K562 (cell line): ENCODE measurements around the gene MPC1. TPM values are rescaled to one million over a fixed set of nuclear protein-coding genes. Genes with fewer than 3 reads are reported as not detected.

Experiments
- ATAC-seq: fragments of 200-7000 bp; cut with Tn5 transposase; 3 replicates; pipeline ENCODE4 v1.9.1; 2020; ENCODE audit warnings: moderate library complexity
- BruUV-seq: library from RNA; stranded (reverse); fragments of 400-500 nt; replicated peaks from 2 replicates; lab custom pipeline; 2021; lab: Mats Ljungman, UMichigan
- CTCF ChIA-PET: fragments of 300-600 bp; formaldehyde crosslinking; extraction: SDS; loops from one replicate; lab custom pipeline; 2021; ENCODE audit warnings: low intra/inter-chr PET ratio; lab: Yijun Ruan, JAX
- POLR2A ChIA-PET: fragments of 300-600, 350-650 bp; sonication (Branson Sonifier 250); formaldehyde crosslinking; extraction: SDS; loops from one replicate; lab custom pipeline; 2021; ENCODE audit warnings: antibody characterized with exemption, inconsistent platforms; lab: Yijun Ruan, JAX
- DNase-seq, 4 experiments: peaks; one replicate each; pipeline versions ENCODE4 v3.0.0 to v3.0.0-alpha.2; 2011 to 2018; ENCODE audit warnings: low spot score in 3 of 4, mixed read lengths in 3 of 4; ENCODE audit errors: extremely low read depth in 1 of 4
- FAIRE-seq: peaks from 2 replicates; lab custom pipeline; 2011; peaks lifted over from hg19 to GRCh38; lab: Jason Lieb, UNC
- H2AFZ ChIP-seq: 2 replicates; pipeline ENCODE4 v1.6.0; 2011; ENCODE audit warnings: low read depth, low read length, control low read depth, inconsistent platforms
- H3K27ac ChIP-seq: fragments of 200-600 bp; 3 replicates; pipeline ENCODE4 v1.8.0; 2011; ENCODE audit warnings: low read depth, mild to moderate bottlenecking, control low read depth, inconsistent platforms, low read length, moderate library complexity, mixed read lengths; ENCODE audit errors: extremely low read depth
- H3K27me3 ChIP-seq, 2 experiments: fragments of 300-600 bp in 1 of 2; 2 replicates in 1 of 2; 3 replicates in 1 of 2; pipeline versions ENCODE4 v1.6.0 to v1.8.0; 2011; ENCODE audit warnings: inconsistent platforms in 2 of 2, low read length in 2 of 2, mild to moderate bottlenecking in 1 of 2, mixed read lengths in 1 of 2, moderate library complexity in 1 of 2; ENCODE audit not compliant: control insufficient read depth in 2 of 2, insufficient read depth in 2 of 2
- H3K36me3 ChIP-seq: fragments of 300-600 bp; 3 replicates; pipeline ENCODE4 v1.8.0; 2011; ENCODE audit warnings: mild to moderate bottlenecking, low read length, inconsistent platforms; ENCODE audit not compliant: control insufficient read depth, insufficient read depth
- H3K4me1 ChIP-seq, 2 experiments: fragments of 200-600 bp in 1 of 2; replicated peaks in 1 of 2; 2 replicates in 1 of 2; 3 replicates in 1 of 2; pipeline versions ENCODE4 v1.5.1 to v1.8.0; 2011; ENCODE audit warnings: inconsistent platforms in 2 of 2, low read length in 2 of 2, mild to moderate bottlenecking in 1 of 2, mixed read lengths in 1 of 2, moderate library complexity in 1 of 2; ENCODE audit not compliant: control insufficient read depth in 2 of 2, insufficient read depth in 2 of 2
- H3K4me2 ChIP-seq: 2 replicates; pipeline ENCODE4 v1.6.1; 2011; ENCODE audit warnings: low read length, control low read depth, inconsistent platforms, mixed read lengths; ENCODE audit not compliant: insufficient read depth
- H3K4me3 ChIP-seq: fragments of 200-600 bp; sonication (generic), shearing (Covaris generic); 2 replicates; pipeline ENCODE4 v1.5.1; 2016; ENCODE audit warnings: control low read depth, inconsistent platforms
- H3K79me2 ChIP-seq: fragments of 200-600 bp; 3 replicates; pipeline ENCODE4 v1.8.0; 2011; ENCODE audit warnings: low read length, inconsistent platforms; ENCODE audit not compliant: control insufficient read depth, insufficient read depth
- H3K9ac ChIP-seq, 2 experiments: 2 replicates each; pipeline versions ENCODE4 v1.6.0 to v1.6.1; 2011; ENCODE audit warnings: low read depth in 2 of 2, low read length in 2 of 2, control low read depth in 1 of 2, inconsistent platforms in 1 of 2, mild to moderate bottlenecking in 1 of 2, mixed read lengths in 1 of 2; ENCODE audit not compliant: insufficient read depth in 1 of 2
- H3K9me1 ChIP-seq: one replicate; pipeline ENCODE4 v1.6.0; 2011; ENCODE audit warnings: inconsistent platforms, mild to moderate bottlenecking, low read length, moderate library complexity; ENCODE audit not compliant: control insufficient read depth, insufficient read depth
- H3K9me3 ChIP-seq: replicated peaks from 2 replicates; pipeline ENCODE4 v1.5.1; 2011; ENCODE audit warnings: low read depth, low read length, inconsistent platforms; ENCODE audit not compliant: control insufficient read depth, insufficient read depth
- H4K20me1 ChIP-seq: replicated peaks from 2 replicates; pipeline ENCODE4 v1.6.1; 2011; ENCODE audit warnings: low read length, inconsistent platforms, mixed read lengths; ENCODE audit not compliant: control insufficient read depth, insufficient read depth
- MCM3 ChIP-seq: fragments of 450-650 bp; IDR thresholded peaks from 2 replicates; pipeline ENCODE4 v1.6.1; 2016
- WGBS: fragments of 100-300 bp; shearing (Covaris generic); methylation state at CpG from one replicate; pipeline ENCODE4 v1.1.6; 2016; ENCODE audit warnings: low coverage, mixed read lengths; ENCODE audit not compliant: insufficient coverage; ENCODE audit errors: missing lambda C conversion rate; 5-methylcytosine and 5-hydroxymethylcytosine counted together
- in situ Hi-C: fragments of 300-500 bp; cut with MboI; formaldehyde crosslinking; loops from 4 replicates; pipeline ENCODE4 v1.15.0; 2018; ENCODE audit warnings: inconsistent platforms, mixed read lengths
- intact Hi-C: fragments of 100-400 bp; cut with micrococcal nuclease; formaldehyde crosslinking; loops from 2 replicates; pipeline ENCODE4 v1.14.2; 2022
- polyA plus RNA-seq, 8 experiments: library from polyadenylated mRNA; depleted of rRNA in 4 of 8; stranded (reverse) in 5 of 8; unstranded in 3 of 8; fragments of >200 nt; fragmentation: Nextera tagmentation in 2 of 8; fragmentation: Illumina TruSeq in 1 of 8; extraction: Ambion mirVana in 2 of 8; extraction: Trizol in 1 of 8; gene quantifications; 2 replicates each; pipeline versions ENCODE4 v1.2.1 to v1.2.3, GENCODE V29; 2011 to 2014; ENCODE audit warnings: inconsistent platforms in 1 of 8, missing spikeins in 1 of 8
- total RNA-seq, 7 experiments: library from RNA; depleted of rRNA in 6 of 7; stranded (reverse); fragments of >200 nt in 6 of 7; fragmentation: Illumina TruSeq in 2 of 7; extraction: Trizol in 2 of 7; gene quantifications; 2 replicates each; pipeline versions ENCODE4 v1.2.1 to v1.2.3, GENCODE V29; 2011 to 2021; ENCODE audit warnings: low replicate concordance in 1 of 7
- TF ChIP-seq, protein P1 (sequence below): fragments of 250-450 bp; sonication (Bioruptor Pico); IDR thresholded peaks from 2 replicates; pipeline ENCODE4 v1.8.0; 2022; ENCODE audit warnings: moderate library complexity, mild to moderate bottlenecking, inconsistent platforms
- TF ChIP-seq, protein P2 (sequence below): sonication (generic); formaldehyde crosslinking; IDR thresholded peaks from 2 replicates; pipeline ENCODE4 v1.8.0; 2022; ENCODE audit warnings: mild to moderate bottlenecking, missing genetic modification reagents

Gene MPC1
- total and polyA plus RNA-seq, 9 of the 15 experiments (the other 6 are each of a cell fraction or from before 2014, with no cell fraction given), result 78.6 to 185 (median 138) TPM

DNA sequence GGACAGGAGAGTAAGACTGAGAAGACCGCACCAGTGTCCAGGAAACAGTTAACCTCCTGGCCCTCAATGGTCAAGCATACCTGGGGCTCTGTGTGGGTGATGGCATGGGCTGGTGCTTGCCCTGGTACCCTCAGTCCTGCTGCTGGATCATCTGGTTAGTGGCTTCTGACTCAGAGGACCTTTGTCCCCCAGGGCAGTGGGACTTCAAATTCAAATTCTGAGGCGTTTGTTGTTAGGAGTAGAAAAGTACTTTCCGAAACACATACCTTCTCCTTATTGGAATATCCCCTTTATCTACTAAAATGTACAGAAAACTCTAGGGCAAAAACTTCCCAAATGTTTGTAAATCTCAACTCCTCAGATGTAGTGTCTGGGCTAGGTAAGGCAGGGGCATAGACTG, 36.3 kb downstream of the MPC1 start:
- ChIA-PET POLR2A (interaction anchor here (1.1 to 1.5 kb wide), 3 partner anchors 10 to 14 kb away, joined by 3 to 4 read pairs (median 3); no protein-coding TSS in a partner anchor), CTCF (no interaction called here)
- no peak overlapping the region for H2AFZ ChIP-seq
- no peak overlapping the region for H3K4me2 ChIP-seq
- DNase-seq (no peak), ATAC-seq (no peak), FAIRE-seq (no peak)
- peaks cover 6% of the 10 kb centered on the region; the same call in 1 of the 2 replicates for H3K9me3 ChIP-seq
- no peaks in the 10 kb centered on the region for H4K20me1 ChIP-seq
- no peak overlapping the region for H3K9ac ChIP-seq
- no peaks in the 10 kb centered on the region; the same call in 2 of the 3 replicates for H3K36me3 ChIP-seq
- in situ Hi-C loops (no loop called here), intact Hi-C loops (no loop called here)
- H3K27ac ChIP-seq, result no peak overlapping the region
- no peaks in the 10 kb centered on the region for H3K9me1 ChIP-seq
- H3K4me3 ChIP-seq, result no peak overlapping the region
- peaks cover 5 to 8% of the 10 kb centered on the region in 2 experiments; a peak in 3 of 5 replicates for H3K4me1 ChIP-seq
- TF ChIP-seq, protein P1, sequence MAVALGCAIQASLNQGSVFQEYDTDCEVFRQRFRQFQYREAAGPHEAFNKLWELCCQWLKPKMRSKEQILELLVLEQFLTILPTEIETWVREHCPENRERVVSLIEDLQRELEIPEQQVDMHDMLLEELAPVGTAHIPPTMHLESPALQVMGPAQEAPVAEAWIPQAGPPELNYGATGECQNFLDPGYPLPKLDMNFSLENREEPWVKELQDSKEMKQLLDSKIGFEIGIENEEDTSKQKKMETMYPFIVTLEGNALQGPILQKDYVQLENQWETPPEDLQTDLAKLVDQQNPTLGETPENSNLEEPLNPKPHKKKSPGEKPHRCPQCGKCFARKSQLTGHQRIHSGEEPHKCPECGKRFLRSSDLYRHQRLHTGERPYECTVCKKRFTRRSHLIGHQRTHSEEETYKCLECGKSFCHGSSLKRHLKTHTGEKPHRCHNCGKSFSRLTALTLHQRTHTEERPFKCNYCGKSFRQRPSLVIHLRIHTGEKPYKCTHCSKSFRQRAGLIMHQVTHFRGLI (CRISPR knock-in tag), result no peak
- no peak for TF ChIP-seq MCM3
- TF ChIP-seq, protein P2, sequence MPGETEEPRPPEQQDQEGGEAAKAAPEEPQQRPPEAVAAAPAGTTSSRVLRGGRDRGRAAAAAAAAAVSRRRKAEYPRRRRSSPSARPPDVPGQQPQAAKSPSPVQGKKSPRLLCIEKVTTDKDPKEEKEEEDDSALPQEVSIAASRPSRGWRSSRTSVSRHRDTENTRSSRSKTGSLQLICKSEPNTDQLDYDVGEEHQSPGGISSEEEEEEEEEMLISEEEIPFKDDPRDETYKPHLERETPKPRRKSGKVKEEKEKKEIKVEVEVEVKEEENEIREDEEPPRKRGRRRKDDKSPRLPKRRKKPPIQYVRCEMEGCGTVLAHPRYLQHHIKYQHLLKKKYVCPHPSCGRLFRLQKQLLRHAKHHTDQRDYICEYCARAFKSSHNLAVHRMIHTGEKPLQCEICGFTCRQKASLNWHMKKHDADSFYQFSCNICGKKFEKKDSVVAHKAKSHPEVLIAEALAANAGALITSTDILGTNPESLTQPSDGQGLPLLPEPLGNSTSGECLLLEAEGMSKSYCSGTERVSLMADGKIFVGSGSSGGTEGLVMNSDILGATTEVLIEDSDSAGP (CRISPR knock-in tag), result no peak
- H3K27me3 ChIP-seq, result no peaks in the 10 kb centered on the region
- no TSS peak for BruUV-seq
- 56% methylated on average over 3 of the region's 3 CpGs for WGBS
- peaks cover 20% of the 10 kb centered on the region for H3K79me2 ChIP-seq
